ENCODE data around the gene ATP6V1E1. TPM values are rescaled to one million over a fixed set of nuclear protein-coding genes. Genes with fewer than 3 reads are reported as not detected.

The ATP6V1E1 gene
- total RNA-seq, 1 experiment from 2014 or later, result 121 TPM

GRCh38 chr22:17598318-17598717 is 30.2 kb downstream of the ATP6V1E1 start:
- ChIA-PET POLR2A (ENCODE audit: low non-redundant PET) (no interaction called here), CTCF (no interaction called here)
- Histone ChIP-seq H3K27me3 (replicated peaks; ENCODE audit: insufficient read depth, low read depth, low read length, poor library complexity) (no peaks in the 10 kb centered on the region), H3K4me1 (ENCODE audit: insufficient read depth, low read length, poor library complexity, severe bottlenecking) (no peaks in the 10 kb centered on the region), H3K4me3 (ENCODE audit: low read depth, low read length, poor library complexity, severe bottlenecking) (no peak overlapping the region), H3K9me3 (ENCODE audit: low read depth, low read length, poor library complexity, severe bottlenecking) (no peaks in the 10 kb centered on the region), H3K36me3 (ENCODE audit: insufficient read depth, low read length, poor library complexity, severe bottlenecking) (peaks cover 51% of the 10 kb centered on the region), H3K27ac (ENCODE audit: low read depth, low read length, poor library complexity, severe bottlenecking) (no peak overlapping the region)
- TF ChIP-seq CTCF (conservative IDR thresholded peaks at IDR 0.05; ENCODE audit: low read depth, low read length), result no peak
- DNase-seq (ENCODE audit: low spot score), result no peak
- BruUV-seq (replicated peaks), result no TSS peak
- intact Hi-C loops (cut with micrococcal nuclease; ENCODE audit: unreplicated experiment), result no loop called here

GRCh38 chr22:17597217-17597616 is 31.3 kb downstream of the ATP6V1E1 start:
- no peak for DNase-seq (ENCODE audit: low spot score)
- Histone ChIP-seq H3K27ac (ENCODE audit: low read depth, low read length, poor library complexity, severe bottlenecking) (no peak overlapping the region), H3K27me3 (replicated peaks; ENCODE audit: insufficient read depth, low read depth, low read length, poor library complexity) (no peaks in the 10 kb centered on the region), H3K4me1 (ENCODE audit: insufficient read depth, low read length, poor library complexity, severe bottlenecking) (no peaks in the 10 kb centered on the region), H3K36me3 (ENCODE audit: insufficient read depth, low read length, poor library complexity, severe bottlenecking) (peaks cover 54% of the 10 kb centered on the region), H3K4me3 (ENCODE audit: low read depth, low read length, poor library complexity, severe bottlenecking) (no peak overlapping the region), H3K9me3 (ENCODE audit: low read depth, low read length, poor library complexity, severe bottlenecking) (no peaks in the 10 kb centered on the region)
- TF ChIP-seq CTCF (conservative IDR thresholded peaks at IDR 0.05; ENCODE audit: low read depth, low read length) (no peak), EZH2 (IDR thresholded peaks at IDR 0.05; ENCODE audit: borderline replicate concordance, low read depth, low read length, poor library complexity, severe bottlenecking) (no peak)
- BruUV-seq (replicated peaks), result no TSS peak
- ChIA-PET POLR2A (ENCODE audit: low non-redundant PET) (no interaction called here), CTCF (no interaction called here)
- intact Hi-C loops (cut with micrococcal nuclease; ENCODE audit: unreplicated experiment), result no loop called here

- Histone ChIP-seq H3K27ac (ENCODE audit: low read depth, low read length, poor library complexity, severe bottlenecking) (no peak overlapping the region), H3K36me3 (ENCODE audit: insufficient read depth, low read length, poor library complexity, severe bottlenecking) (peaks cover 63% of the 10 kb centered on the region), H3K27me3 (replicated peaks; ENCODE audit: insufficient read depth, low read depth, low read length, poor library complexity) (no peaks in the 10 kb centered on the region), H3K4me3 (ENCODE audit: low read depth, low read length, poor library complexity, severe bottlenecking) (no peak overlapping the region), H3K4me1 (ENCODE audit: insufficient read depth, low read length, poor library complexity, severe bottlenecking) (no peaks in the 10 kb centered on the region), H3K9me3 (ENCODE audit: low read depth, low read length, poor library complexity, severe bottlenecking) (no peaks in the 10 kb centered on the region)
- POLR2A ChIA-PET (ENCODE audit: low non-redundant PET), result no interaction called here
- DNase-seq (ENCODE audit: low spot score), result no peak
- intact Hi-C loops (cut with micrococcal nuclease; ENCODE audit: unreplicated experiment), result no loop called here
- CTCF ChIA-PET, result no interaction called here
- no peak for TF ChIP-seq EZH2 (IDR thresholded peaks at IDR 0.05; ENCODE audit: borderline replicate concordance, low read depth, low read length, poor library complexity, severe bottlenecking)
- no peak for TF ChIP-seq CTCF (conservative IDR thresholded peaks at IDR 0.05; ENCODE audit: low read depth, low read length)
- no TSS peak for BruUV-seq (replicated peaks)
Observed at GRCh38 chr22:17596226-17596625, 32.3 kb downstream of the ATP6V1E1 start.
